Glomerular visceral epithelial cell (primary cell): ENCODE results near the gene SMG1.
A peak's percentile ranks its signal among the peaks of the same experiment; 100 is the strongest.
"Not testable (repeated sequence)": the region's sequence is repeated elsewhere in the genome, so short reads cannot be mapped to it uniquely, and the experiment has no call there.

Experiments
- DNase-seq: peaks from one replicate; pipeline ENCODE4 v3.0.0-alpha.2; 2016; ENCODE audit errors: extremely low spot score

Gene SMG1

DNA sequence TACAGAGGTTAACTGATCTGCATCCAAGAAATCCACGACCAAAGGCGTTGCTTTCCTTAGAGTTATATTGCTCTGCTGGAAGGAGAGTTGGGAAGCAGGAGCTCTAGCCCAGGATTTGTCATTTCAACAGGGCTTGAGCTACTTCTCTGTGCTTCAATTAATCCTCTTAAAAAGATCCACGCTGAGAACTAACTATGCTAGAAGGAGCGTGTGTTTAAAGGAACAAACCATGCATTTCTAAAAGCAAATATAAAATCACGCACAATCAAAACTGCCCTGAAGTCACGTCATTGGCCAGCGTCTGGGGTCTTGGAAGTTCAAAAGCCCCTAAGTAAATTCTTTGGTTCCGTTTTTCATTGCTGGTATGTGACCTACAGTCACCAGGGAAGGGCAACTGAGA, 125.9 kb downstream of the SMG1 start:
- DNase-seq = no peak

DNA sequence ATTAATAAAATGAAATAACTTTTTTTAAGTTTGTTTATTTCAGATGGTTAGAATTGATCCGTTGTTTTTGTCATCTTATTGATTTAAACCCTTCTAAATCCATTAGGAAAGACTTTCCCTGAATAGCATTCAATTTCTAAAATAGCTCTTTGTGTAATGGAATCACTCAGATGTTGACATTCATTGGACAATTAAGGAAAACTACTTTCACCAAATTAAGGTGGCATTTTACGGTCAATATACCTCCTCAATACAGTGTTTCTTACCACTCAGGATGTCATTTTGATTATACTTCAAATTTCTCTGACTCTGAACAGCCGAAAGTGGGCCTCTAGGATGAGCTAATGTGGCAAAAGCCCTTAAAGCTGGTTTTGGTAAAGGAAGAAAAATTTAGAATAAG, 126.7 kb downstream of the SMG1 start:
- no peak for DNase-seq

DNA sequence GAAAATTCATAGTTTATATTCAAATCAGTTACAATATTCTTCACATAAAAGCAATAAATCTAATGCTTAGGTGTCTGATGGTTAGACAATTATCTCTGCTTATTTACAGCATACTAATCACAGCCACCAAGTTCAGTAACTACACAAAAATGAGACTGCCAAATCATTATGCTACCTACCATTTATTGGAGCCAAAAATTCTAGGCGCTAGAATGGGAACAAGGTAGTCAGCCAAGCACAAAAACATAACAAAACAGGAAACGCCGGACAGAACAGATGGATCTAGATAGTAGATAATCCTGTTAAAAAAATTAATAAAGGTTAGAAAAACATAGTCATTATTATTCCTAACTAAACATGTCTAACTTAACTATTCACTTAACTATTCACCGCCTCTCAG, 128.5 kb downstream of the SMG1 start:
- no peak for DNase-seq

DNA sequence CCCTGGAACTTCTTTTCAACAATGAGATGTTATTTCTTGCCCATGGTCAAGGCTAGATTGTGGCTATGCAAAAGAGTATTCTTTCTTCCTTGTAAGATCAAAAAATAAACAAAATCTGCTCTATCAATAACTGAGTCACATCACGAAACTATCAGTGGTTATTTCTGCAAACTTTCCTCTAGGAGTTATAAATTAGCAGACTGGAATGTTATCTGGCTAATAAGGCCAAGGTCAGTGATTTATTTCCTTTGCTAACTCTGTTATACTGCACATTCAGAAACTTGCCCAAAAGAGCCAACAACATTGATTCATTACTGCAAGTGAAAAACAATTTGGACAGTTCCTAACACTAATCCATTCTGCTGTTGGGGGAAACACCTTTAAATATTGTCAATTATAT, 129.8 kb downstream of the SMG1 start:
- no peak for DNase-seq

DNA sequence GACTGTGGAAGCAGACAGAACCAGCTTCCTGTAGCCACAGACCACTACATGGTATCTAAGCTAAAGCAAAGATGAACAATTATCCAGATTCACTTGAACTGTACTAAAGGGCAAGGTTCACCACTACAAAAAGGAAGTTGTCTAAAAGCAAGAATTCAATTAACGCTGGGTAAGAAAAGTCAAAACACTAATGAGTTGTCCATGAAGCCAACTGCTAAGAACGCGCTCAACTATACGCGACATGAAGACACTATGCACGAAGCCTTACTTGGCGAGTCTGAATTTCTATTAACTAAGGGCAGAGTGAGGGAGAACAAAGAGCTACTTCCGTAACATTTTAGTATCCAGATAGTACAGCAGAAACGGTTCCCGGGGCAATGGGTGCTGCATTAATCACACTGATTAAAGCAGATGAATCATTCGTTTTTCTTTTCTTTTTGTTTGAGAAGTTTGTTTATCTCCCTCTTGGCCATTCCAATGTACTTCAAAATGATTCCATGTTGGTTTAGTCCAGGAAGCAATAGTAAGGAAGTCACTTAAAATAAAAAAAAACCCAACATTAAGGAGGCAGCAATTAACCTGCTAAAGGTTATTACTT, 133.3 kb downstream of the SMG1 start:
- DNase-seq = no peak

DNA sequence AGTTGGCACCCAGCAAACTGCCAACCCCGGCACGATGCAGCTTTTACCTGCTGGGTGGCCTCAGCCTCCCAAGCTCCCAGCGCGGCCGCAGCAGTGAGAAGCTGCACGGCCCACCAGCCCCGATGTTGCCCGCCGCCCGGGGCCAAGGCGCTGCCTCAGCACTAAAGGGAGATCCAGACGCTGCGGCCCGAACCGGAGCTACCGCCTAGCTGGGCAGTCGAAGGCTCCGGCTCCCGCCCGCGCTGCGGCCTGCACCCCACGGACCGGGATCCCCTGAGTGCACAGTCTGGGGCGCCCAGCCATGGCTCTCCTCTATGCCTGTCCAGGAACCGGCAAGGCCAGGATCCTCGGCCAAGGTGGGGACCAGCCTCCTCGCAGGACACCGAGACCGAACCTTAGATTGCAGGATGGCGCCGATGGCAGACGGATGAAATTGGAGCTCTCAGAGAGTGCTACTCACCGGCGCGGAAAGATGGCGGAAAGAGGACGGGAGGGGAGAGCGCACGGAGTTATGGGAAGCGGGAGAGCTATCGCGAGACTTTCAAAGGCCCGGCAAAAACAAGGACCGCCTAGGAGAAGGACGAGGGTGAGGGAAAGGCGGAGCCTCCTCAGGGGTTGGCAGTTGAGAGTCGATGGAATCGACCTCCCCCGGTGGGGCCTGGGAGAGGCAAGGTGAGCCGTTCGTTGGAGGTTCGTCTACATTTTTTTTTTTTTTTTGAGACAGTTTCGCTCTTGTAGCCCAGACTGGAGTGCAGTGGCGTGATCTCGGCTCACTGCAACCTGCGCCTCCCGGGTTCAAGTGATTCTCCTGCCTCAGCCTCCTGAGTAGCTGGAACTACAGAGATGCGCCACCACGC, 136.1 kb downstream of the SMG1 start, which contains the start of gene RPS15A:
TSS of gene RPS15A (minus strand) at position 485 of the 857 bp plus-strand sequence. CDS start 1,221 bp downstream, outside the sequence.
- DNase-seq = peak; percentile 95

DNA sequence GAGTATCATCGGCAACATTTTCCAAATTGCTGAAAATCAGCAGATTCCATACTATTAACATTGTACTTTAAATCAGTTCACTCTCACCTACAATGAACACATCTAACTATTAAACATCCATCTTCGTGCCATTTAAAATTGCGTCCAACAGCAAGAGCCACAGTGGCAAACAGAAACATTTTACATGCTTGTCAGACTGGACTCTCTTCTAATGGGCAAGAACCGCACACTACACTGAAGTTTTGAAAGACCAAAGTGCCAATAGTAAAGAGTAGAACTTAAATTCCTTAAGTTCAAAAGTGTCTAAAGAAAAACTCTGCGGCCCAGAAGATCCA, 136.7 kb downstream of the SMG1 start:
- DNase-seq = no peak

DNA sequence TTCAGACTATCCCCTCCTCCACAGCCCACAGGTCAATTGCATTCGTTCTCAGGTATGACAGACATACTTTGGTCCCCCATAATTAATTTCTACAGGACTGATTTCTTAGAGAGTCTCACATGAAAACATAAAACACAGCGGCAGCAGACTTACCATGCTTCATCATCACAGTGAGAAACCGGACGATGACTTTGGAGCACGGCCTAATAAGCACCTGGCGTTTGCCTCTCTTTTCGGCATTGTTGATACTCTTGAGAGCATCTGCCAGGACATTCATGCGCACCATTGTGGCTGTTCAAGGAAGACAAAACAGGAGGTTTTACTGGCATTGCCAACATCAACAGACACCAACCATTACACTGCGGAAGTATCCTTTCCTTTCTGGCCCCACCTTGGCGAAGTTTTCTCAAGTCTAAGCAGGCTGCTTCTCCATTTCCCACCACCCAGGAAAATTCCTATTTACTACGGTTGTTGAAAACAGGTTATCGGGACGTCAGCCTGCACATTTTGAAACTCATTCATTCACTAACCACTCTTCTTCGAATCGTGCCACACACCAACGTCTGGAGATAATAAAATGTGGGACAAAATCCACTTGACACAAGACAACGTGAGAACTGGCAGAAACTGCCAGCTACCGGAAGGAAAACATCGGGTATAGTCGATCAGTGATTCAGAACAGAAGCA, 137.2 kb downstream of the SMG1 start:
- DNase-seq = no peak

DNA sequence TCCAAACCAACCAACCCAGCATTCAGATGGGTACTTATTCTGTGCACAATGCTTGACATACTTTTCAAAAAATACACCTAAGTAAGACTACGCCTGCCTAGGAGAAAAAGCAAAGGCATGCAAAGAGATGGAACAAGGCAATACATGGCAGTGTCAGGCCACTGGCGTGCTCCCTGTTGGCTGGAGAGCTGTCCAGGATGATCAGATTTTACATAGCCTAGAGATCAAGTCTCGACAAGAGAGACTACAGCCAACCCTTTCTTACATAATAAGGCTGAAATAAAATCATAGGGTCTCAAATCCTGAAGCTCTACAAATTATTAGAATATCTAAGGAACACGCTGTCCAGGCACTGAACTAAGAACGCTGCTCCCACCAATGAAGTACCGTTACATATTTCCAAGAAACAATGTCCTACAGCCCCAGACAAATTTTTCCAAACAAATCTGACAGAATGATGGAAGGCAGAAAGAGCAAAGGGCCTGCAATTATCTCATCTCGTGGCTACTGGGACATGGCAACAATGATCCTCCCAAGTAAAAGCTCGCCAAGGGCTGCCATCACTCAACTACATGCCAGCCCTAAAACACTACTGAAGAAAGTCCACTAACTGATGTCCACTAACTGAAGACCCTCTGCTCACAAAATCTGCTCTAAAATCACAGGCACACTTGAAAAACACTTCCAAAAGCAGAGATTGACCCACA, 141.1 kb downstream of the SMG1 start:
- no peak for DNase-seq

DNA sequence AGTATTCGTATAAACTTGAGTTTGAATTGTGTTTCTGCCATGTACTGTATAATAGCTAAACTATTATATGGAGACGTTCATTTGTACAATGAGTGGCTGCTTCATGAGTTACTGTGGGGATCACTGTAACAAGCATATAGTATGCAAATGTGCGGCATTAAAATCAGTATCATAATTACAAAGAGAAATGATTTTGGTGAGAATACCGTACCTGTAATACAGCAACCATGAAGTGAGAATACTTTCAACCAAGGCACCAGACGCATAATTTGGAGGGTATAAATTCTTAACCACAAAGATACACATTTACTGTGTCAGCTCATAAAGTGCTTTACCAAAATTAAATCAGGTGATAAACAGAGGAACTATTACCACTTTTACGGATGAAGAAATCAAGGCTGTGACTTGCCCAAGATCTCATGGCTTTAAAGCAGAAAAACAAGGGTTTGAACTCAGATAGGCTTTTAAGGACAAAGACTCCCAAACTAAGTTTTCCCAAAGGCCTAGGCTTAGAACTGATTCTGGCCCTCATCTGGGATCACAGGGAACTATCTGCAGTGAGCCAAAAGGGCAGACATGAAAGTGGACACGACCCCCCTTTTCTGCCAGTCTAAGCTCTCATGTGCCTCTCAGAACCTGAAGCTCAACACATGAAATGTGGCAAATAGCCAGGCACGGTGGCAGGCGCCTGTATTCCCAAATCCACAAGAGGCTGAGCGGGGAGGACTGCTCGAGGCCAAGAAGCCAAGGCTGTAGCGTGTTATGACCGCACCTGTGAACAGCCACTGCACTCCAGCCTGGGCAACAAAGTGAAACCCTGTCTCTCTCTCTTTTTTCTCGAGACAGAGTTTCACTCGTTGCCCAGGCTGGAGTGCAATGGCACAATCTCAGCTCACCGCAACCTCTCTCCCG, 142.5 kb downstream of the SMG1 start:
- DNase-seq = no peak

DNA sequence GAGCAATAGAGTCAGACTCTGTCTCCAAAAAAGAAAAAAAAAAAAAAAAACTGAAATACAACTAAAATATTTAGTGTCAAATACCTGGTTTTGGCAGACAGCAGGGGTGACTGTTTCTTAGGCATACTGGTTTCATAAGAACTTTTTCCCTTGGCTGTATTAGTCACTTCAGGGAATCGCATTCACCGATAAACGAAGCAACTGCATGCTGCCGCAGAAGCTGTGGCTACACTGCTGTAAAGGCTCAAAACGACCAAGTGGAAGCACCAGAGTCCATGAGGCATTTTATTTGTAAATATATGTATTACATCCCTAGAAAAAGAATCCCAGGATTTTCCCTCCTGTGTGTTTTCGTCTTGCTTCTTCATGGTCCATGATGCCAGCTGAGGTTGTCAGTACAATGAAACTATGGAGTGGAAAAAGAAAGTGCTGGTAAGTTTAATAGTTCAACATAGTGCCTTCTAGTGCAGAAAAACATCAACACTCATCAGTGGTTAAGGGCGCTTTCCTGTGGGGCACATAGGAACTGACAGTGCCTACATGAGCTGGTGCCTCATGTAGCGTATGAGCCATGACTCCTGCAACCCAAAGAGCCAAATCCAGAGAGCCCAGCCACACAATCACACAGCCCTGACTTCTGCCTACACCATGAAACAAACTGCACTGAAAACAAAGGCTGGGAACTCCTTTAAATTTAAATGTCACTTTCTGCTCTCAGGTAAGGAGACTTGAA, 143.3 kb downstream of the SMG1 start:
- no peak for DNase-seq

DNA sequence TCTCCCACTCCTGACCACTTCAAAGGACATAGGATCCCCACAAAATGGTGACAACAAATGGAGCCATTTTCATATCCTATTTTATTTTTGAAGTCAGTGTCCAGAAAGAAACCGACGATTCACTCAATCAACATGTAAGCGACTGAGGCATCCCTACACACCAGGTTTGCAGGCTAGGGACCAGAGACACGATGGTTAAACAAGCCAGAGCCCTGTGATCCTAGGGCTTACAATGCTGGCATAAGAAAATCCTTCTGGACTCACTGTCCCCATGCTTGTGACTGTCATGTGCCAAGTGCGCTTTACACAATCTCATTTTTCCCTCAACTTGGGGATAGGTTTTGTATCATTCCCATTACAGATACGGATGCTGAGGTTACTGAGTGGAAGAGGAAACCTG, 145.0 kb downstream of the SMG1 start:
- not testable (repeated sequence) for DNase-seq

DNA sequence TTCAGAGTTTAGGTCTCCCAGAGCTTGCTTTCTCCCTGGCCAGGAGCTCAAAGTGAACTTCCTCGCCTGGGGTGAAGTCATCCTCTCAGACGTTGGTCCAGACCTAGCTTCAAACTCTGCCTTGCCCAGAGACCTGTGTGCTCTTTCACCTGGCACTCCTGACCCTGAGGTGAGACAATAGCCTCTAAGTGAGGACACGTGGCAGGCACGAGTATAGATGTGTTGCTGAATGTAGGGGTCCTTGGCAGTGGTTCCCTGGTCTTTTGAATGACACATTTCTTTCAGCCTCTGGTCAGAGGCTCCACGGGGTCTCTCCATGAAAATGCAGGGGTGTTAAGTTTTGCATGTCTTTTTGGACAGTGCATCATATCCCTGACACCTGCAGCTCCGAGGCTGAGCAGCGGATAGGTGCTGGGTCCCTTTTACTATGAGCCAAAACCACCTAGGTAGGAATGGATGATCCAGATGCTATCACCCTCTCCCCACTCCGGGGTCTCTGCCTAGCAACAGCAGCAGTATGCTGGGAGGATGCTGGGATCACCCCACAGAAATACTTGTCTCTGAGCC, 145.7 kb downstream of the SMG1 start:
- DNase-seq = not testable (repeated sequence)

DNA sequence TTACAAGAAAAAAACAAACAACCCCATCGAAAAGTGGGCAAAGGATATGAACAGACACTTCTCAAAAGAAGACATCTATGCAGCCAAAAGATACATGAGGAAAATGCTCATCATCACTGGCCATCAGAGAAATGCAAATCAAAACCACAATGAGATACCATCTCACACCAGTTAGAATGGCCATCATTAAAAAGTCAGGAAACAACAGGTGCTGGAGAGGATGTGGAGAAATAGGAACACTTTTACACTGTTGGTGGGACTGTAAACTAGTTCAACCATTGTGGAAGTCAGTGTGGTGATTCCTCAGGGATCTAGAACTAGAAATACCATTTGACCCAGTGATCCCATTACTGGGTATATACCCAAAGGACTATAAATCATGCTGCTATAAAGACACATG, 148.5 kb downstream of the SMG1 start:
- not testable (repeated sequence) for DNase-seq

DNA sequence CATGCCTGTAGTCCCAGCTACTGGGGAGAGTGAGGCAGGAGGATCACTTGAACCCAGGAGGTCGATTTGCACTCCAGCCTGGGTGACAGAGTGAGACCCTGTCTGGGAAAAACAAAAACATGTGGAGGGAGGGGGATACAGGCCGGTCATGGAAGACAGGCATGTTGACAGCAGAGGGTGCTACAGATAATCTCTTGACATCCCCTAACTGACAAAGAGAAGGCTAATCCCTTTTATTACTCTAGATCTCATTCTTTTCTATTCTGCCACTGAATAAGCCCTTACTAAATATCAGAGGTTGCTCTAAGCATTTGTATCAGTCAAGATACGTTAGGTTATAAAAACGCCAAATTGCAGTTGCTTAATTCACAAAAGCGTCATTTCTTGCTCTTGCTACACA, 149.9 kb downstream of the SMG1 start:
- DNase-seq = not testable (repeated sequence)

DNA sequence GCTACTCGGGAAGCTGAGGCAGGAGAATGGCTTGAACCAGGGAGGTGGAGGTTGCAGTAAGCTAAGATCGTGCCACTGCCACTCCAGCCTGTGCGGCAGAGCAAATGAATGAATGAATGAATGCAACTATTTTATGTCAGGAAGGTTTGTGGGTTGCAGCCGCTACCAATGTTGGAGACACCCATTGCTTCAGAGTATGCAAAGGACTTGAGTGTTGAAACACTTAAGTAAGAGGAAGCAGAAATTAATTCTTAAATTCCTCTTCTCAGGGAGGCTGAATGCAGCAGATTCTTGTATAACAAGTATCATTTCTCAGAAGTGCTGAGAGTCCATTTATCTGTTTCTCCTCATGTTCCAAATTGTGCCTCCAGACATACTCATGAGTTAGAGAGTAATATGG, 151.6 kb downstream of the SMG1 start:
- not testable (repeated sequence) for DNase-seq

DNA sequence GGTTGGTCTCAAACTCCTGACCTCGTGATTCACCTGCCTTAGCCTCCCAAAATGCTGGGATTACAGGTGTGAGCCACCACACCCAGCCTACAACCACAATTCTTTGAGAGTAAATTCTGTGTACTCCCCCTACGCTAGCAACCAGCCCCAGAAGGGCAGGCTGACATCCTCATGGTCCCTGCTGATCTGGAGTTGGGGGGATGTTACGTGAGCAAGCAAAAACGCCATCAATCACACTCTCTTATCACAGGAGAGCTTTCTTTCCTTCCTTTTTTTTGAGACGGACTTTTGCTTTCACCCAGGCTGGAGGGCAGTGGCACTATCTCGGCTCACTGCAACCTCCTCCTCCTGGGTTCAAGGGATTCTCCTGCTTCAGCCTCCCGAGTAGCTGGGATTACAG, 154.0 kb downstream of the SMG1 start:
- not testable (repeated sequence) for DNase-seq

DNA sequence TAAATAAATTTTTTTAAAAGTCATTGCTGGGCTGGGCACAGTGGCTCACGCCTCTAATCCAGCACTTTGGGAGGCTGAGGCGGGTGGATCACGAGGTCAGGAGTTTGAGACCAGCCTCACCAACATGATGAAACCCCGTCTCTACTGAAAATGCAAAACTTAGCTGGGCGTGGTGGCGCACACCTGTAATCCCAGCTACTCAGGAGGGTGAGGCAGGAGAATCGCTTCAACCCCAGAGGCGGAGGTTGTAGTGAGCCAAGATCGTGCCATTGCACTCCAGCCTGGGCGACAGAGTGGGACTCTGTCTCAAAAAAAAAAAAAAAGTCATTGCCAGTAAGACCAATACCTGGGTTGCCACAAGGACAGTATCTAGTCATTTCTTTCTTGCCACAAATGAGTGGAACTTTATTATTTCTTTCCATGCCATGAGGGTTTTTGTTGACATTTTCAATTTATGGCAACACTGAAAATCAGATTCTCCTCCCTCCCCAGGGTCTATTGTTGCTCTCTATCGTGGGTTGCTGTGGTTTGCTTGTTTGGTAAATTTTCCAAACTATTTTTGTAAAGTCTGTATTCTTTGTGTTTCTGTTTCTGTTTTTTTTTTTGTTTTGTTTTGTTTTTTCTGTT, 155.8 kb downstream of the SMG1 start:
- DNase-seq = not testable (repeated sequence)

DNA sequence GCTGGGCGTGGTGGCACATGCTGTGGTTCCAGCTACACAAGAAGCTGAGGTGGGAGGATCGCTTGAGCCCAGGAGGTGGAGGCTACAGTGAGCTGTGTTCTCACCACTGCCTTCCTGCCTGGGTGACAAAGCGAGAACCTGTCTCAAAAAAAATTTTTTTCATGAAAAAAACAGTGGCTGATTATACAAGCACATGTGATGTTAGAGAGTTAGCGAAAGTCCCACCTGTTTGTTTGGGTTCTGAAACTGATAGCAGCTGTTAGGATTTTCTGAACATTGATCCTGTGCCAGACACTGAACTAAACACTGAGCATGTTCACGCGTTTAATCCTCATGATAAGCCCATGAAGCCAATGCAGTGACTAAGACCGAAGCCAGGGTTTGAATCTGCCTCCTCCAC, 159.0 kb downstream of the SMG1 start:
- not testable (repeated sequence) for DNase-seq

DNA sequence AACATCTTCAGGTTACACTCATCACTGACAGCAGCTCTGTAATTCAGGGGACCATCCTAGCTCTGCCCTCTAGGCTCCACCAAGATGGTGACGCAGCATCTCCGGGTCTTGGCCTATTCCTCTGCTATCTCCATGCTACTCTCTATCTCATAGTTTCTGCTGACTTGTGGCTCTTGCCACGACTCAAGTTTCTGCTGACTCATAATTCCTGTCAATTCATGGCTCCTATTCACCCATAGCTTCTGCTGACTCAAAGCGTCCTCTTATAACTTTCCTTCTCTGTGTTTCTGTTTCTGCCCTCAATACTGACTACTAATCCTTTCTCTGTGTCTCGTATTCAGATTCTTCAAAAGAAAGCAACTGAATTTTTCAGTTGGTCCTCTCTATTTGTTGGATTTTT, 163.5 kb downstream of the SMG1 start:
- DNase-seq = not testable (repeated sequence)
